Measurements from ENCODE around the gene ABHD8.
A peak's percentile ranks its signal among the peaks of the same experiment; 100 is the strongest.

The ABHD8 gene

DNA sequence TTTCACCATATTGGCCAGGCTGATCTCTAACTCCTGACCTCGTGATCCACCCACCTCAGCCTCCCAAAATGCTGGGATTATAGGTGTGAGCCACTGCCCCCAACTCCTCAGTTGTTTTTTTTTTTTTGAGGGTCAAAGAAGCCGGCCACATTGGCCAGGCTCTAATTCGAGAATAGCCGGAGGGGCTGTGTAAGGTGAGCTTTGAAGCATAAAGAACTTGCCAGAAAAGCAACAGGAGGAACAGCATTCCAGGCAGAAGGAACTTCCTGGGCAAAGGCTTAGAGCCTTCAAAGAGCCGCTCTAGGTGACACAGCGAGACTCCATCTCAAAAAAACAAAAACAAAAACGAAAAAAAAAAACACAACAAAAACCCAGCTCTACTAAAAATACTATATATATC, 37.2 kb downstream of the ABHD8 start:
- no peak for DNase-seq (ENCODE audit: low spot score)

DNA sequence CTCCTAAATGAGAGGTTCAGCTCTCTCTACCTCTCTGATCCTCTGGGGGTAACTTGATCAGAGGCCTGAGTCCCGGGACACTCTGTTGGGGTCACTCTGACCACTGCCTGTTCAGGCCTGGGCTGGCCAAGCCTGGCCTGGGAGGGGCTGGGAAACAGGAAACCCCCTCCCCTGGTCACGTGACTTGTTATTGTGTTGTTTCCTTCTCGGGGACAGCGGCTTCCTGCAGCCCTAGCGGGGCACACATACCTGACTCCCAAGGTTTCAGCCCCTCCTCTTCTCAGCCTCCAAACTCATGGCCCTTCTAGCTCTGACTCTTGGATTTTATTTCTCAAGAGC, 38.6 kb downstream of the ABHD8 start, which contains the start of gene USHBP1:
USHBP1 (minus strand) TSS at position 105 of the 339 bp plus-strand sequence. CDS start 446 bp downstream, outside the sequence.
- no peak for DNase-seq (ENCODE audit: low spot score)

DNA sequence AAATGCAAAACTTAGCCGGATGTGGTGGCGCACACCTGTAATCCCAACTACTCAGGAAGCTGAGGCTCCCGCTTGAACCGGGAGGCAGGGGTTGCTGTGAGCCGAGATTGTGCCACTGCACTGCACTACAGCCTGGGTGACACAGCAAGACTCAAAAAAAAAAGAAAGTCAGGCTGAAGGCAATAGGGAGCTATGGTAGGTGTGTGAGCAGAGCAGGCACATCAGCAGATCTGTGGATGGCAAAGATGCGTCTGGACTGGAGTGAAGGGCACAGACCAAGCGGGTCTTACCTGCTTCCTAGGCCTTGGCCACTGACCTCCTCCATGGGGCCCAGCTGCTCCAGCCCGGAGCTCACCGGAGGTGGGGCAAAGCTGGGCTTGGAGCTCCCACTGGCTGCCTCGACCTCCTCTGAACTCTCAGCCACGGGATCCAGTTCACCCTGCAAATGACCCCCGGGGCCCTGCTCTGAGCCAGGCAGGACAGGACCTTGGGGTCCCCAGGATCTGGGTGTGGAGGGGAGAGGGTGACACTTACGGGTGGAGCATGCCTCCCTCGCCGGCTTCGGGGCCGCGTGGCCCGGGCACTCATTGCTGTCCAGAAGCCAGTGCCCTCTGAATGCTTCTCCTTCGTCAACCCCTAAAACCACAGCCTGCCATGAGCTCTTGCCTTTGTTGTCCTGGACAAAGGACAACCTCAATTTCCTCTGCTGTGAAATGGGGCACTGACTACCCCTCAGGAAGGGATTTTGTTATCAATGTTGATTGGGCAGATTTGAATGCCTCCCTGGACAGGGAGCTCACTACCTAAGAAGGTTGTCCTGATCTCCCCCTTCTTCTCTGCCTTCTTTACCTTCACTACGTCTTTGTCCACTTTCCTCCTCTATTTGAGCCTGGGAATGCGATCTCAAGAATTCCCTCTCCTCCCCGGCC, 39.2 kb downstream of the ABHD8 start:
- DNase-seq (ENCODE audit: low spot score) = no peak

DNA sequence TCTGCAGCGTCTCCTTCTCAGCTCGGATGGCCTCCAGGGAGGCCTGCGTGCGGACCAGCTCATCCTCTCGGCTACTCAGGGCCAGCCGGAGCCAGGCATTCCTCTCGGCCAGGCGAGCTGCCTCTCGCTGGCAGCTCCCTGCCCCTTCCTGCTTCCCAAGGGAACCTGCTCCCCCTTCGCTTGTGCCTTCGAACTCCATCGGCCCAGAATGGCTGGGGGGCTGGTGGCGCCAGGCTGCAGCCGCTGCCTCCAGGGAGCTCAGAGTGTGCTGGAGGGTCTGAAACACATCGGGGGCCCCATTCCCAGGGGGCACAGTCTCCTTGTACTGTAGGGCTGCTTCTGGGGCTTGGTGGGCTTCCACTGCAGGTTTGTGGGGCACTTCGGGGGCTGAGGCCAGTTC, 40.7 kb downstream of the ABHD8 start:
- DNase-seq (ENCODE audit: low spot score) = no peak

DNA sequence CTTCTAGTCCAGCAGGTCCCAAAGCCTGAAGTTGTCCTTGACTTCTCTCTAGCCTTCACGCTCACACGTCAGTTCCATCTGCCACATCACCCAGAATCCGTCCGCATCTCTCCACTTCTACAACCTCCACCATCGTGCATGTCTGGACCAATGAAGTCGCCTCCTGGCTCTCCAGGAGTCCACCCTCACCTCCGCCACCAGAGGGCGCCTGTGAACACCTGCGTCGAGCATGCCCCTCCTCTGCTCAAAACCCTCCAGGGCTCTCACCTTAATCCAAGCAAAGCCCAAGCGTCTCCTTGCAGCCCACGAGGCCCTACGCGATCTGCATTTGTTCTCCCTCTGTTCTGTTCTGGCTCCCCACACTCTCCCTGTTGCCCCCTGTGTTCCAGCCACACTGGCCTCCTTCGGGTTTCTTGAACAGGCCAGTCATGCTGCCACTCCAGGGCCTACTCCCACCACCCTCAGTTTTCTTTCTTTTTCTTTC, 42.3 kb downstream of the ABHD8 start:
- DNase-seq (ENCODE audit: low spot score) = peak; percentile 54

DNA sequence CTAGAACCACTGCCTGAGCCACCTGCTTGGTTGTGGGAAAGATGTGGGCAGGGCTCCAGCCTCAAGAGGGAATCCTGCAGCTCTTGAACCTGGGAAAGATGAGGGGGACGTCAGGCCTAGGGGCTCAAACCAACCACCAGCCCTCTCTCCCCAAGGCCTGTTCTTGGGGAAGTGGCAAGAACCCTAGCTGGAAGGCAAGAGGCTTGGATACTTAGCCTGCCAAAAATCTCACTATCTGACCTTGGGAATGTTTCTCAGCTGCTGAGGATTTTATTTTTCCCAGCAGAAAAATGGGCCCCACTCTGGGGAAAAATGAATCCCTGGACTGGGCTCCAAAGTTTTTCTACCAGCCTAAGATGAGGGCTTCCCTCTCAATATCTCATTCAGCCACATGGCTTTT, 43.3 kb downstream of the ABHD8 start:
- no peak for DNase-seq (ENCODE audit: low spot score)

DNA sequence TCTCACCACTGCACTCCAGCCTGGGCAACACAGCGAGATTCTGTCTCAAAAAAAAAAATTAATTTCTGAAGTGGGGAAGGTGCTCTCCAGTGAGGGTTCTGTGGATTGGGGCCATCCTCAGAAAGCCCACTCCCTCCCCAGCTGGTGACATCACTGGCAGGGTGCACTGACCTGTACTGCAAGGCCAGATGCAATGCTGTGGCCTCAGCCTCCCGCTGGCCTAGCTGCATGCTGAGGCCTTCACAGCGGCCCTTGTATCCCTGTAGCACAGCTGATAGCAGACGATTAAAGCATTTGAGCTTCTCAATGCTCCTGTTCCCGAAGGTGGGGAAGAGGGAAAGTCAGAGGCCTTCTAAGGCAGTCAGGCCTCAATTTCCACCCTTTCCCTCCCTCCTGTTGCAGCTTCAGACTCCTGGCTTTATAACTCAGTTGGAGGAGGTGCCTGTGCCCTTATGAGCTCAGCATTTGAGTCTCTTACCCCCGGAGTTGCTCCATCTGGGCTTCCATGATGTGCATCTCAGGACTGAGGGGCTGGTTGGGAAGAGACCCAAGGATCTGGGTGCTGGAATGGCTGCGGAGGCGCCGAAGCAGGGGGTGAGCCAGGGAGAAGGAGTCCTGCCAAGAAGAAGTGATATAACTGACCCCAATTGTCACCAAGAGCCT, 44.0 kb downstream of the ABHD8 start:
- DNase-seq (ENCODE audit: low spot score) = no peak

DNA sequence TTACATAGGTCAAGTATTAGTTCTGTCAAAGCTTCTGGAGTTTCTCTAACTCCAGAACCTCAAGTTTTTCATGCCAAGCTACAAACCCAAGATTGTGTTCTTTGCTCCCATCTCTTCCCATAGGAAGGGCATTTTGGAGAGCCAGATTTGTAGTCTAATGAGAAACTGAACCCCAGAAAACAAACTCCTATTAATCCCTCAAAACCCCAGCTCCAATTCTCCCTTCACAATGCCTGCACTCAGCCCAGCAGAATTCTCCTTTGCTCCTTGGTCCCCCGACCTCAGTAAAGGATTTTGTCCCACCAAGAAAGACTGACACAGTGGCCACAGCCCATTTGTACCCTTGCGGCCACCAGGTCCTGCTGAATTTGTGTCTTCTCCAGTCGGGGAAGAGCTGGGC, 47.1 kb downstream of the ABHD8 start:
- DNase-seq (ENCODE audit: low spot score) = no peak

DNA sequence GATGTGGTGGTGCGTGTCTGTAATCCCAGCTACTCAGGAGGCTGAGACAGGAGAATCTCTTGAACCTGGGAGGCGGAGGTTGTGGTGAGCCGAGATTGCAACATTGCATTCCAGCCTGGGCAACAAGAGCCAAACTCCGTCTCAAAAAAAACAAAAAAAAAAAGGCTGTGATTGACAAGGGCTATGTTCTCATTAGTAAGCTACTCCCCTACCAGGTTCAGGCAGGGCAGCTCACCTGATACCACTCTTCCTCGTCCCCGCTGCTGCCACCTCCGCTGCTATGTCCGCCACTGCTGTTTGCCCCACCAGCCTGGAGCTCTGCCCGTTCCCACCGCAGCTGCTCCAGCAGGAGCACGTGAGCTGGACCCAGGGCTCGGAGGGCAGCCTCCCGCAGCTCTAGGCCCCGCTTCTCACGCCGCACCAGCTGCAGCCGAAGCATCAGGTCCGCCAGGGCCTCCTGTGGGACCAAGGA, 48.0 kb downstream of the ABHD8 start:
- DNase-seq (ENCODE audit: low spot score) = no peak

DNA sequence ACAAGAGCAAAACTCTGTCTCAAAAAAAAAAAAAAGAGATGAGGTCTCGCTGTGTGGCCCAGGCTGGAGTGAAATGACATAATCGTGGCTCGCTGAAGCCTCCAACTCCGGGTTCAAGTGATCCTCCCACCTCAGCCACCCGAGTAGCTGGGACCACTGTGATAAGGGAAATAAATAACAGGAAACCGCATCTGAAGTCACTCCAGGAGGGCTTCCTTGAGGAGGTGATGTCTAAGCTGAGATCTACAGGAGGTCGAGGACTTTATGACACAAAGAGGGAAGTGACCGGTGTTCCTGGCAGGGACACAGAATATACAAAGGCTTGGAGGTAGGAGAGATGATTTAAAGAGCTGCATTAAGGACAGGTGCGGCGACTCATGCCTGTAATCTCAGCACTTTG, 48.6 kb downstream of the ABHD8 start:
- DNase-seq (ENCODE audit: low spot score) = no peak

DNA sequence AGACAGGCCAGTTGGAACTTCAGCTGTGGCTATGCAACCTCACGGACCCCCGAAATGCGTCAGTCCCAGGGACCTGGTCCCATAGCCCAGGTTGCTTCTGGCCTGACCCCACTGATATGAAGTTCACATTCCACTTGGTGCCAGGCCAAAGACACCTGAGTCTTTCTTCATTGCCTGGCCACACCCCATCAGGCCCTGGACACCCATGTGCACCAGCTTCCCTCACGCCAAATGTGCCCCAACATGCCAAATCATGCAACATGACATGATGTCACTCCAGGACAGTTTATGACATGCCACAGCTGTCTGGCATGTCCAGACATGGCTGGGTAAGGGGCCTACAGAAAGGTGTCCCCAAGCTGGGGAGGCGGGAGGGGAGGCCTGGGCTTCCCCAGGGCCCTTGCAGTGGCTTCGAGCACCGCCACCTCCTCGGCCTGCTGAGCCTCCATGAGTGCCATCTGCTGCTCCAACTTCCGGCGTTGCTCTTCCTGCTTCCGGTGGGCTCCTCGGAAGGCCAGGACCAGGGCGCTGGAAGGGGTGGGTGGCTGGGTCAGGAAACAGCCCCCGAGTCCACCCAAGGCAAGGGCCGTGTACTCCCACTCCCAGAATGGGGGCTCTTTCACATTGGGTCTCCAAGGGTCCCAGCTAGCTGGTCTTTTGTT, 53.2 kb downstream of the ABHD8 start:
- no peak for DNase-seq (ENCODE audit: low spot score)

DNA sequence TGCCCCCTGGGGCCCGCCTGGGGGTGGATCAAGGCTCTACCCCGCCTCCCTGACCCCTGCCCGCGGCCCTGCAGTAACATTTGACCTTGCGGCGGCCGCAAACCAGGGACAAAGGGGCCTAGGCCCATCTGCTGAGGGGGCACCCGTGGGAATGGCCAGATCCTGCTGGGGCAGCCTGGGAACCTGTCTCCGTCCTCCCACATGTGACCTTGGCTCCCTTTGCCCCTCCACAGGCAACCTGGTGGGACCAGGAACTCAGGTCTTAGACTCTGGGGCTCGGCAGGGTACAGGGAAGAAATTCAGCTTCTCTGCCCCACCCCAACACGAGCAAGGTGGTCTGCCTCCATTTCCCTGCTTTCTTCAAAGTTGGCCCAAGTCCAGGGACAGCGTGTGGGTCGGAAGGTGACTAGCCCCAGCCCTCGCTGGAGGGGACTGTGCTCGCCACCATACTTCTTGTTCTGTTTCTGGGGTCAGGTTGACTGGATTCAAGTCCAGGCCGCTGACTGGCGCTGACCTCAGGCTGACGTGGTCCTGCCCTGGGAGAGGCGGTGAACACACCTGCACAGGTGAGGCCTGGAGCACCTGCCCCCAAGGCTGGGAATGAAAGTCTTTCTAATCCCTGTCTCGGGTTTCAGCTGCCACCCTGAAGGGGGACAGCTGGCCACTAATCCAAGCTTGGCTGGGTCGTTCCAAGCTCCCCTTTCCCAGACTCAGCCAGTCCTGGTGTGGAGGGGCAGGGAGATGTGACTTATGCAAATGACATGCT, 55.0 kb downstream of the ABHD8 start:
- DNase-seq (ENCODE audit: low spot score) = no peak

DNA sequence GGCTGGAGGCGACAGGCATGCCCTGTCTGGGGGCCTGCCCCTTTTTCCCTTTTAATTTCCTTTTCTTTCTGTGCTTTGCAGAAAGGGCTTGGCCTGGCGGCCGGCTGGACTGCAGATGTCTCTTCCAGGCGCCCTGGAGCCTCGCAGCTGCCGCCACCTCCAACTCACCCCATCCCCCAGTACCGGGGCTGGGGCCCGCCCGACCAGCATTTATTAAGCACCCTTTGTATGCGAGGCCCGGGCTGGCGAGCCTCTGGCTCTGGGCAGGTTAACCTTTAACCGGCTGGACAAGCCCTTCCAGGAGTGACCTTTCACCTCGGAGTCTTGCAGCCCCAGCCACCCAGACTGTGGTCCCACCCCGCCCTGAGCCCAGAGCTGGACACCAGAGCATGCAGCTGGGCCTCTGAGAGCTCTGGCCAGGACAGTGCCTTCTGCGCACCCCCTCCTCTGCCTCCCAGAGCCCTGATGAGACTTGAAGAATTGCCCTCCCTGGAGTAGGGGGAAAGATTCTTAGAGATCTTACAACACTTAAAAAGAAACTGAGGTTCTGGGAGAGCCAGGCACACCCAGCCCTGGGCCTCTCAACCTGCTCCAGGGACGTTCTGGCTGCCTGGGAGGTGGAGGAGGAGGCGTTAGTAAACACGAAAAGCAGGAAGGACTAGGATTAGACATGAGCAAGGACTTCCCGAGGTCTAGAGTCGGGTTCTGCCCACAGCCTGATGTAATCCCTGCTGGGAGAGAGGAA, 56.4 kb downstream of the ABHD8 start:
- no peak for DNase-seq (ENCODE audit: low spot score)

DNA sequence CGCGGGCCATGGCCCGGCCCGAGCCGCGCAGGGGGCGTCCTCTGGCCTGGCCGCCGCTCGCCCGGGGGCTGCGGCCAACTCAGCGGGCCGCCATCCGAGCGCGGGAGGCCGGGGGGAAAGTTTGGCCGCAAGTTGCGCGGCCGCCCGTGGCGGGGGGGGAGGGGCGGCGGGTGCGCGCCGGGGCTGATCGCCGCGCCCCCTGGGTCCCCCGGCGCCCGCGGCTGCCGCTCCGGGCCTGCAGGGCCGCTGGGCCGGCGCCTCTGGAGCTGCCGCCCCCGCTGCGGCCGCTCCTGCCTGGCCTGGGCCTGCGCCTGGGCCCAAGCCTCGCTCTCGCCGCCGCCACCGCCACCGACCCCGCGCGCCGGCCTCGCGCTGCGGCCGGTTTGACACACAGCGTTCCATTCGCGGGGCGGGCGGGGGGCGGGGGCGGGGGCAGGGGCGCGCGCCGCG, 57.7 kb downstream of the ABHD8 start, which contains the start of gene NR2F6:
NR2F6 (minus strand) TSS at position 385 of the 450 bp plus-strand sequence. CDS start 699 bp downstream, outside the sequence.
- no peak for DNase-seq (ENCODE audit: low spot score)

DNA sequence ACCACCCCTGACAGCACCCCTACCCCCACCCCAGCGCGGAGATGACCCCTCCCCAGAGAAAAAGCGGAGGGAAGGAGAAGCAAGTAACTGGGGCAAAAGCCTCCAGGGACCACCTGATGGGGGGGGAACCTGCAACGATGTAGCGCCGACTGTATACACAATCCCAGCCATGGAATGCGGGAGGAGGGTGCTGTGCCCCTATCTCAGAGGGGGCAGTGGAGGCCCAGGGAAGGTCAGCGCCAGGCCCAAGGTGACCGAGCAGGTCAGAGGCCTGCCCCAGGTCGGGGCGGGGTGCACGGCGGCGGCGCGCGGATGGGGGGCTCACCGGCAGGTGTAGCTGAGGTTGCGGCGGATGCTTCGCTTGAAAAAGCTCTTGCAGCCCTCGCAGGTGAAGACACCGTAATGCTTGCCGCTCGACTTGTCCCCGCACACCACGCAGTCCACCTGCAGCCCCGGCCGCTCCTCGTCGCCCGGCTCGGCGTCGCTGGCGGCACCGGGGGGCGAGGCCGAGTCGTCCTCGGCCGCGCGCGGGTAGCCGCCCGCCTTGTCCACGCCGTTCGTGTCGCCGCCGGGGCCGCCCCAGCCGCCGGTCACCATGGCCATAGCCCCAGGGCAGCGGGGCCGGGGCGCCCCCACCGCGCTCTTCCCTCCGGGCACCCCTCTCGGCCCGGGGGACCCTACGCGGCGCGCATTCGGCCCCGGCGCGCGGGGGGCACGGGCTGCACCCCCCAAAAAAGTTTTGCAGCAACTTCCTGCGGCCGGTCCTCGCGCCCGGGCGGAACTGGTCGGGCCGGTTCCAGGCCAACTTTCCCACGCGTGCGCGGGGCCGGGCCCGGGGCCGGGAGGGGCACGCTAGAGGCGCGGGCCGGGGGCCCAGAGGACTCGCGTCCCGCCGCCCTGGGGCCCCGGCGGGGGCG, 58.3 kb downstream of the ABHD8 start:
- no peak for DNase-seq (ENCODE audit: low spot score)

DNA sequence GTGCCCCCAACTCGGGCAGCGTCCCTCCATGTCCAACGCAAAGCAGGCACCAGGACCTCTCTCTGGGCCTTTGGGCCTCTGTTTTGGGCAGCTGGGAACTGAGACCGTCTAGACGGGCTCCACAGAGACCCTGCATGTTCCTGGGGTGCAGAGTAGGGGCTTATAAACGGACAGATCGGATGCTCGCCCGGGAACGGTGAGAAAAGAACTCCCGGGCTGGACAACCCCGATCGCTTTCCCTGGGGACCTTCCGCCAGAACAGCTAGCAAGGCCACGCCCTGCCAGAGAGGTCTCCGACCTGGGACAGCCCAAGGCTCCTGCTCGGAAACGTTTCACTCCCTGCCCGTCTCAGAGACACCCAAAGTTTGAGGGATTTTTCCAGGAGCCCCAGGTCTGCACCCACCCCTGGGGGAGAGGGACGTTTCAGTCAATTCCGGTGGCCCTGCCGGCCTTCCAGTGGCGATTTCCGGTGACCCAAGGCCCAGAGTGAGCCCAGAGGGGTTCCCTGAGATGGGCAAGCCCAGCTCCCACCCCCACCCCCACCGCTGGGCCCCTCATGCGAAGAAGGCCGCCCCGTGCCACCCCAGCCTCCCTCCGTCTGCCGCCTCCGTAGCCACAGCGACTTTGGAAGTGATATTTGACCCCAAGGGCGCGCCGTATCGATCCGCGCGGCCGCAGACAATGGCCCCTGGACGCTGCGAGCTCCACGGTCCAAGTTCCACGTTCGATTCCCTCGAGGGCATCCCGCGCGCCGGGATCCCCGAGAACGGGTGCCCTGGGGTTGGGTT, 59.2 kb downstream of the ABHD8 start:
- DNase-seq (ENCODE audit: low spot score) = no peak

DNA sequence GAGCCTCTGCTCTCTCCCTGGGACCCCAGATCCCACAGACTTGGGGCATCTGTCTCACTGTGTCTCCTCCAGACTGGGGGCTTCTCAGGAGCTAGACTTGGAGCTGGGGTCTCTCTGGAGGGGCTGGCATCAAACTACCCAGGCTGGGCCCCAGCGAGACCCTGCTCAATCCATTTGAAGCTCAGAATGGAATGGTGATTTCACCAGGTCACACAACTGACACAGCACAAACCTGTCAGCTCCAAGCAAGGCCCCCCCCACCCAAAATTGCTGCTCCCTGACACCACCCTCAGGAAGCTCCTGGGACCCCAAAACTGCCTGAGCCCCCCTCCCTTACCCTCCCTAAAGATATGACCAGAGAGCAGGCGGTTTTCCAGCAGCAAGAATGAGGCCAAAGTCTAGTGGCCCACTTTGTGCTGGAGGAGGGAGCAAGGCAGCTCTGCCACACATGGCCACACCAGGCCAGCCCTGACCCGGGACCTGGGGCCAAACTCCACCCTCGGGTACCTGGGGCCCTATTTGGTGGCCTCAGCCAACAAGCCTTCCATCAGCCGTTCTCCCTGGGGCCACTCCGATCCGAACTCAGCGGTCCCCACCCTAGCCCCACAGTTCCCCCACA, 59.9 kb downstream of the ABHD8 start:
- DNase-seq (ENCODE audit: low spot score) = no peak

DNA sequence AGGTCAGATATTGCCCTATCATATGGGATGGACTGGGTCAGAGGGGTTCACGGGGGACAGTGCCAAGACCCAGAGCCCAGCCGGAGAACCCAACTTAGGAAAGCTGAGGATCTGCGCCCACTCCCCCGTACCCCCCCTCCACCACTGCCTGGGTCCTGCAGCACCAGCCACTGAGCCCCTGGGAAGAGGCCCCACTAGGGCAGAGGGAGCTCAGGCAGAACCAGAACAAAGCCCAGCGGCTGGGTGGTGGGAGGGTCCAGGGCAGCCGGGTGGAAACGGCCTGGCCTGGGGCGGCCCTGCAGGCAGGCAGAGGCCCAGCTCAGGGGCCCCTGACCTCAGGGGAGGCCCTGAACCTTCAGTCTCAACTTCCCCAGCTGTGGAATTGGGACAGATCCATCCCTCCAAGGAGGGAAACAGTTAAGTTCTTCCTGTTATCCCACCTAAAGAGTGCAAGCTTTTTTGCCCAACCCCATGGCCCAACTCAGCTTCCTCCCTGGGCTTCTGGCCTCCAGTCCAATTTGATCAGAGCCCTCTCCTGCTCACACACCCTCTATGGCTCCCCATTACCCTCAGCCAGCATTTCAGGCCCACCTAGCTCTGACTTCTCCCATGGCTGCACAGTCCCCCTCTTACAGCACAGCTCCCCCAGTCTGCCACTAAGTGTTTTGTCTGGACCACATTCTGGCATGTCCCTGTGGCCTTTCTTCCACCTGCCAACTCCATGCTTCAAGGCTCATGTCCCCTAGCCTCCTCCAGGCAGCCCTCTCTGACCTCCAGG, 60.6 kb downstream of the ABHD8 start:
- no peak for DNase-seq (ENCODE audit: low spot score)
